NCI-H2227 treated with DMSO at 0.1 percent for 48 hours (cell line): Measurements from ENCODE around the gene PACSIN1.
A peak's percentile ranks its signal among the peaks of the same experiment; 100 is the strongest.

Source experiments
- DNase-seq: peaks from one replicate; lab custom pipeline; 2025; lab: John Stamatoyannopoulos, UW

The PACSIN1 gene, protein sequence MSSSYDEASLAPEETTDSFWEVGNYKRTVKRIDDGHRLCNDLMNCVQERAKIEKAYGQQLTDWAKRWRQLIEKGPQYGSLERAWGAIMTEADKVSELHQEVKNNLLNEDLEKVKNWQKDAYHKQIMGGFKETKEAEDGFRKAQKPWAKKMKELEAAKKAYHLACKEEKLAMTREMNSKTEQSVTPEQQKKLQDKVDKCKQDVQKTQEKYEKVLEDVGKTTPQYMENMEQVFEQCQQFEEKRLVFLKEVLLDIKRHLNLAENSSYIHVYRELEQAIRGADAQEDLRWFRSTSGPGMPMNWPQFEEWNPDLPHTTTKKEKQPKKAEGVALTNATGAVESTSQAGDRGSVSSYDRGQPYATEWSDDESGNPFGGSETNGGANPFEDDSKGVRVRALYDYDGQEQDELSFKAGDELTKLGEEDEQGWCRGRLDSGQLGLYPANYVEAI

DNA sequence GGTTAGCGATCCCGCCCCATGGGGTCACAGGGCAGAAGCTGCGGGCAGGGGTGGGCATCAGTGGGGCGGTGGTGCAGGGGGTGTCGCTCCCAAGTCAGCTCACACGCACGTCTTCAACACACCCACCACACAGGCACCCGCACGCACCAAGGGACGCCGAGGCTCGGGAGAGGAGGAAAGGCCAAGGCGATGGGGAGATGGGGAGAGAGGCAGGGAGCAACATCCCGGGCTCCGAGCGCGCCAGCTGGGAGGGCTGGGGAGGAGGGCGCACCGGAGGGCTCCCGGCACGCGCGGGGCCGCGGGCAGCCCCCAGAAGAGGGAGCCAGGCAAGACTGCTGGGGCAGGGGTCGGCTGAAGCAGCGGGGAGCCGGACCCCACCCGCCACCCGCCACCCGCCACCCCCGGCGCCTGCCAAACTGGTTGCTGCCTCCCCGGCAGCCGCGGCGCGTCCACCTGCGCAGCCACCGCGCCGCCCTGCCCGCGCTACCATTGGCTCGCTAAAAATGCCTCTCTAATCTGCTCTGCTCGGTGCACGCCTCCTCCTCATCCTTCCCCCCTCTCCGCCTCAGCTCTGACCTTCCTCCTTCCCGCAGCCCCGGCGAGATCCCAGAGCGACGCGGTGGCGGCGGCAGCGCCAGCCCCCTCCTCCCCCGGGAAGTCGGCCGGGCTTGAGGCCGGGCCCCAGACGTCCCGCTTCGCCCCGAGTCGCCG lies at the start of gene PACSIN1:
Gene PACSIN1, plus strand, starts transcription at position 546 of the 711 bp plus-strand sequence. CDS start 60,230 bp downstream, outside the sequence.
- DNase-seq: peak; percentile 53

DNA sequence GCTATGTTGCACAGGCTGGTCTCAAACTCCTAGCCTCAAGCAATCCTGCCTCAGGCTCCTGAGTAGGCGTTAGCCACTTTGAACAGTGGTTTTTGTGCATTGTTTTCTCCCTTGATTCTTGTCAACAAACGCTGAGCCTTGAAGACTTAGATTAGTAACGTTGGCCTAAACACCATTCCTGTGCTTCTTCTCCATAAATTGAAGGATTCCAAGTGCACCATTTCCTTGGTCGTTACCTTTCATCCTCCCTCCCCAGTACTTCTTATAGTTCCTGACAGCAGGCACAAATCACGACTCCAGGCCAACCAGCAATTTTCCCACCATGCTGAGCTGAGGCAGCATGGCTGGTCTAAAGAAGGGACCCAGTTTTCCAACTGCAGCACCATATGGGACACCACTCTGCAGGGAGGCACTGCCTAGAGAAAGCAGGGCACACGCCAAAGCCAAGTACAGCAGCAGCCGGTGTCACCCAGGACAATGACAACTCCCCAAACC lies 49.0 kb upstream of the PACSIN1 start:
- no peak for DNase-seq

DNA sequence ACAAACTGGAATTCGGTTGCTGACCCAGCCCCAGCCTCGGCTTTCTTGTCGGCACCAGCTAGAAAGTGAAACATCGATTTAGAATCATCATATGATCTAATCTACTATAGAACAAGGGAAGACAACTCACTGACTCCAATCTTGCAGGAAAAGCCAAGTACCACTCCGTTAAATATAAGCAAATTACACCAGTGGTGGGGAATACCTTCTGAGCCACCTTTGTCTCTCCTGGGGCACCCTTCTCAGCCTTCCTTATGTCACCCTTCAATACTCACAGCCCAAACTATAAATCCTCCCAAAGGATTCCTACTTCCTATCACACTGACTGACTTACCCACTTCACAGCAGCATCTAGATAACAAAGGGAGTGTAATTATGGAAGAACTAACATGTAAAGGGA lies 47.5 kb upstream of the PACSIN1 start:
- DNase-seq: no peak

DNA sequence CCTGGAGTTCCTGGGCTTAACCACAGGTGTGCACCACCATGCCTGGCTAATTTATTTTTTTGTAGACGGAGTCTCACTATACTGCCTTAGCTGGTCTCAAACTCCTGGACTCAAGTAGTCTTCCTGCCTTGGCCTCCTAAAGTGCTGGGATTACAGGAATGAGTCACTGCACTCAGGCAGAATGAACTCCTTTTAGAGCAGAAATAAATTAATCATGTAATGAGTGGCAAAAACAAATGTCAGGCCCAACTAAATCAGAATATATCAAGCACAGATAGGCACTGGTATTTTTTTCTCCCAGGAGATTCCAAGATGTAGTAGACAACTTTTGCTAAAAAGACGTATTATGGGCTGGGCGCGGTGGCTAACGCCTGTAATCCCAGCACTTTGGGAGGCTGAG lies 42.6 kb upstream of the PACSIN1 start:
- DNase-seq: no peak

DNA sequence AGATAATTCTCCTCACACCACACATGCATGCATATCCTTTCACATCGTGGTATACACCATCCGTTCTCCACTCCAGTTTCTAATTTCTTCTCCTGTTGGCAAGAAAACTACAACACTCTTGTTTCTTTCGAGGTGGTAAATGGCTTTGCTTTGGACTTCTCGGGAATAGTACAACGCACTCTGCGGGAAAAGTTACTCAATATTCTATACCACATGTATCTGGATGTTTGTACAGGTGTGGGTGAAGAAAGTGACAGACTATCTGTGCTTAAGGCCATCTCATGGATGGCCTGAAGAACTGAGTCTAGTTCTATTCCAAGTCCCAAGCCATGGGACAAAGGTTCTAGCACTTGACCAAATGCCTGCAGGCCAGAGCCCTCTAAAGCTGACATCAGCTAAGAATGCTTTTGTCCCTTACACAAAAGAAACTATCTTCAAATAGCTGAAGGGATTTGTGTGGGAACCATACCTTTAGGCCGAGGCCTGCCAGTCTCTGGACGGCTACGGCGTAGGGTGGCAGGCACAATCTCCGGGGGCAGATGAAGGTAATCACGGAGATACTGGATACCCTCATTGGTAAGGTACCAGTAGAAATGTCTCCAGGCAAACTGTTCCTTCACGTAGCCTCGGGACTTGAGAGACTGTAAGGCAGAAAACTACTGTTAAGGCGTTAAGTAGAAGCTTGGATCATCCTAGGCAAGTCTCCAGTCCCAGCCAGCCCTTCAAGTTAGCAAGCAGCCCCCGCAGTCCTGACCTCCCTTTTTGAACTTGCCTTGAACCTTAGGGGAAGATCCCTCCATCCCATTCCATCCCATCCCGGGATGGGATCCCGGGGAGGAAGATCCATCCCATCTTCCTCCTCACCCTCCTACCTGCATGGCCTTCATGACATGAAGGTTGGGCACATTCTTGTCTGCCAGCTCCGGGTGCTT lies 41.4 kb upstream of the PACSIN1 start:
- no peak for DNase-seq

DNA sequence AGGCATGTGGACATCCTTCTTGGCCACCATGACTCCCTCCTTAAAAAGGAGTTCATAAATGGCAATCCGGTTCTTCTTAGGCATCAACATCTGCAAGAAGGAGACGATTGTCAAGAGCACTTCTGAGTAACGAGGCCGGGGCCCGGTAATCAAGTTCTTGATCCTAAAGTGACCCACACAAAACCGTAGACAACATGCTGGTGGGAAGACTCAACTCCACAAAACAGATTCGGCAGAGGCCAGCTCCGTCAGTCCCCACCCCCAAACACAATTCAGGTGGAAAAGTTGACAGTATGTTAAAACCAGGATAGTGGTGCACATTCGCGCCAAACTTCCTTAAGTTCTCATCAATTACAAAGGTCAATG lies 40.8 kb upstream of the PACSIN1 start:
- DNase-seq: no peak

DNA sequence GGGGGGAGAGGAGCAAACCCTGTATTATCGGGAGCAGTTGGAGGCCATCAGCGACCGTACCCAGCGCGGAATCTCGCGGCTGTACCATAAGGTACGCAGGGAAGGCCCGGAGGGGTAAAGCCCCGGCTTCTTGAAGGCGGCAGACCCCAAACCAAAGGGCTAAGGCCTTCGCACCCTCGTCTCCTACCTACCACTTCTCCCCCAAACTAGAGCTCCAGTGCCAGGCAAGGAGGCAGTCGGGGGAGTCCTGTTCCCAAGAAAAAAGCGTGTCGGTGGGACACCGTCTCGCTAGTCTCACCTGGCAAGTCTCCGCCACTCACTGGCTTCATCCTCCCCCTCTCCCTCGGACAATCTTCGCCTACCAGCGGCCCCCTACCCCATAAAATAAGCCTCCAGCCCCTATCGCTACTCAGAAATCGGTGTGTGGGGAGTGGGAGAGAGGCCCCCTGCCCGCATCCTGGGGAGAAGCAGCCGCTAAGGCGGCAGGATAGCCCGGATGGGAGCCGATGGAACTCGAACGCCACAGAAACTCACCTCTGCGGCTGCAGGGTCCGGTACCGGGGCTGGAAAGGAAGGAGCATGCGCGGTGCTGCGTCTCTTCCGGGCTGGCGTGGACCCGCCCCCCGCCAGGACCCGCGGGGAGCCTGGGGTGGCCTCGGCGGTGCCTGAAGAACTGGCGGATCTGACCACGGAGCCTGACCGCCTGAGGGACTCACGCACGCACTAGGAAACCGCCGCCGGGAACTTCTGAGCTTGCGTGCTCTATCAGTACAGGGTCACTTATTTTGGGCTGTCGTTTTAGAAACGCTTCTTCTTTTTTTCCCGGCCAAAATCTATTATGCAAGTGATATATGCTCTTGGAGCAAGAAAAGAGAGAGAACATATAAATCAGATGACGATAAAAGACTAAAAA lies 40.1 kb upstream of the PACSIN1 start, which contains the start of gene RPS10:
Gene RPS10, minus strand, starts transcription at position 572 of the 913 bp plus-strand sequence. CDS start 848 bp downstream, outside the sequence.
- peak; percentile 93 for DNase-seq

DNA sequence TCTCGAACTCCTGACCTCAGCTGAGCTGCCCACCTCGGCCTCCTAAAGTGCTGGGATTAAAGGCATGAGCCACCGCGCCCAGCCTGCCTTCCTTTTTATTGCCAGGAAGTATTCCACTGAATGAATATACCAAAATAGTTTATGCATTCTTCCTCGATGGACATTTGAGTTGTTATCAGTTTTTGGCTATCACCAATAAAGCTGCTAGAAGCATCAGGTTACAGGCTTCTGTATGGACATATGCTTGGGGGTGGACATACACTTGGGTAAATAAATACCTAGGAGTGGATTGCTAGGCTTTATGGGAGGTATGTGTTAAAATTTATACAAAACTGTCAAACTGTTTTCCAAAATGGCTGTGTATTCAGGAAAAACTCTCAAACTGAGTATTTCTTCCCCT lies 30.0 kb upstream of the PACSIN1 start:
- DNase-seq: no peak

DNA sequence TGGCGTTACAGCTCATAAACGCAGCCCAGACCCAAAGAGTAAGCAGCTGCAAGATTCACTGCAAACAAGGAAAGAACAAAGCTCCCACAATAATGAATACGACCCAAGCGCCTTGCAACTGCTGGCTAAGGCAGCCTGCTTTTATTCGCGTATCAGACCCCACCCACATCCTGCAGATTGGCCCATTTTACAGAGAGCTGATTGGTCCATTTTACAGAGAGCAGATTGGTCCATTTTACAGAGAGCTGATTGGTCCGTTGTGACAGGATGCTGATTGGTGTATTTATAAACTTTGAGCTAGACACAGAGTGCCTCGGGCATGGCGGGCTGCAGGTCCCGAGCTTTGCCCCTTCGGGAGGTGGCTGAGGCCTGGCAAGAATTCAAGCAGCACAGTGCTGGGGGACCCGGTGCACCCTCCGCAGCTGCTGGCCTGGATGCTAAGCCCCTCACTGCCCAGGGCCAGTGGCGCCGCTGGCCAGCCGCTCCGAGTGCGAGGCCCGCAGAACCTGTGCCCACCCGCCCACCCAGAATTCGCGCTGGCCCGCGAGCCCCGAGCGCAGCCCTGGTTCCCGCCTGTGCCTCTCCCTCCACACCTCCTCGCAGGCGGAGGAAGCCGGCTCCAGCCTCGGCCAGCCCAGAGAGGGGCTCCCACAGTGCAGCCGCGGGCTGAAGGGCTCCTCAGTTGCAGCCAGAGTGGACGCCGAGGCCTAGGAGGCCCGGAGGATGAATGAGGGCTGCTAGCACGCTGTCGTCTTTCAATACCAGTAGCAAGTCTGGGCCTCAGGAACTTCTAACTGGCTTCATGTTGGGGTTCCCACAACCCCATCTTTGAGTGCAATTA lies 28.9 kb upstream of the PACSIN1 start:
- DNase-seq: no peak

DNA sequence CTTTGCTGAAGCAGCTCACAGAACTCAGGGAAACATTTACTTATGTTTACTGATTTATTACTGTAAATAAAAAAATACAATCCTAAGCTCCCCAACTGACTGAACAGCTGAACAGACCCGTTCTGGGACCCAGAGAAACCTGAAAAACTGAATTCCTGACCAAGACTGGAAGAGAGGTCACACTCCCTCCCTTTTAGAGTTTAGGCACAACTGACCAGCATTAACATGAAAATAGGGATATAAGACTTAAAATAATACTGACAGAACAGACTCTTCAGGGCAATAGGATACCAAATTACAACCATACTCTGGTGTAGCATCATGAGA lies 28.3 kb upstream of the PACSIN1 start:
- no peak for DNase-seq

DNA sequence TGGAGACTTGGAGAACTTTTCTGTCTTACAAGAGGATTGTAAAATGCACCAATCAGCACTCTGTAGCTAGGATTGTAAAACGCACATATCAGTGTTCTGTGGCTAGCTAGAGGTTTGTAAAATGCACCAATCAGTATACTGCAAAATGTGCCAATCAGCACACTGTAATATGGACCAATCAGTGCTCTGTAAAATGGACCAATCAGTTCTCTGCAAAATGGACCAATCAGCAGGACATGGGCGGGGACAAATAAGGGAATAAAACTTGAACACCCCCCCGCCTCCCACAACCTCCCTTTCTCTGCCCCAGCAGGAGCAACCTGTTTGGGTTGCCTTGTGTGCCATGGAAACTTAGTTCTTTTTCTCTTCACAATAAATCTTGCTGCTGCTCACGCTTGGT lies 27.2 kb upstream of the PACSIN1 start:
- no peak for DNase-seq

DNA sequence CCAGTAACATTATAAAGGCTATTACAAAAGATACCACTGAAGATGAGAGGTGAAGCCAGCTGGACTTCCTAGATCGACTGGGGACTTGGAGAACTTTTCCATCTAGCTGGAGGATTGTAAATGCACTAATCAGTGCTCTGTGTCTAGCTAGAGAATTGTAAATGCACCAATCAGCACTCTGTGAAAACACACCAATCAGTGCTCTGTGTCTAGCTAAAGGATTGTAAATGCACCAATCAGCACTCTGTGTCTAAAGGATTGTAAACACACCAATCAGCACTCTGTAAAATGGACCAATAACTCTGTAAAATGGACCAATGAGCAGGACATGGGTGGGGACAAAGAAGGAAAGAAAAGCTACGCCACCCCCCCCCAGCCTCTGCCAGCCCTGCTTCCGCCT lies 26.4 kb upstream of the PACSIN1 start:
- DNase-seq: no peak

DNA sequence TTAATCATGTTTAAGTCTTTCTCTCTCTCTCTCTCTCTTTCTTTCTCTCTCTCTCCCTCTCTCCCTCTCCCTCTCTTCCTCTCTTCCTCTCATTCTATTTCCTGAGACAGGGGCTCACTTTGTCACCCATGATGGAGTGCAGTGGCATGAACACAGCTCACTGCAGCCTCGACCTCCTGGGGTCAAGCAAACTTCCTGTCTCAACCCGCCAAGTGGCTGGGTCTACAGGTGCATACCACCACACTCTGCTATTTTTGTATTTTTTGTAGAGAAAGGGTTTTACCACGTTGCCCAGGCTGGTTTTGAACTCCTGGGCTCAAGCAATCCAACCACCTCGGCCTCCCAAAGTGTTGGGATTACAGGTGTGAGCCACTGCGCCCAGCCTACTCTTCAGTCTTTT lies 24.4 kb upstream of the PACSIN1 start:
- DNase-seq: no peak

DNA sequence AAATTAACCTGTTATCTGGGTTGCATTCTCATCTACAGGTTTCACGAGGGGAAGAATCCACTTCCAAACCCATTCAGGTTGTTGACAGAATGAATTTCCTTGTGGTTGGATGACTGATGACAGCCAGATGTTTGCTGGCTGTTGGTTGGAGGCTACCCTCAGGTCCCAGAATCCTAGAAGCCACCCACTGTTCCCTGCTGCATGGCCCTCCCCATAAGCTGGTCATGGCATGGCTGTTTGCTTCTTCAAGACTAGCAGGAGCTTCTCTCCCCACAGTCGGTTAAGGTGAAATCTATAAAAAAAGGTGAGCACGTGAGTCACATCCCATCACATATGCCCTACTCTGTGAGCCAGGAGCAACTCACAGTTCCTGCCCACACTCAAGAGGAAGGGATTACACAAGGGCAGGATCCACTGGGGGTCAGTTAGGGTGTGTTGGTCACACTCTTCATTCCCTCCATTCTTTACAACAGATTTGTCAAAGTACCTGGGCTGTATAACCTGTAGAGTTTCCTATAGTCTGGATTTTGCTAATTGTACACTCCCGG lies 20.5 kb upstream of the PACSIN1 start:
- DNase-seq: no peak

DNA sequence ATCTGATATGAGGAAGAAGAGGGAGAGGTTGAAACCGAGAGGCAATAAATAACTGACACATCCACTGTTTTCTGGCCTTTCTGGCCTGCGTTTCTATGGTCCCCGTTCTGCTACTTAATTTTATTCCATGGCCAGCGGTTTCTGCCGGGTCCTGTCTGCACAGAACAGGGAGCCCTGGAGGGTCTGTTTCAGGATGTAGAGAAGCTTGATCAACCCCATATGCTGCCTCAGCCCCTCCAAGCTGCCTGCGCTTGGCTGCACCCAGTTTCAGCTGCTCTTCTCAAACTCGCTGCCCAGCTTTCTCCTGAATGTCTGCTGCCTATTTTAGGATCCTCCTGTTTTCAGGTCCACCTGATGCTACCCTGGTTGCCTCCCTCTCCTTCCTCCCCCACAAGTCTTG lies 18.5 kb upstream of the PACSIN1 start:
- no peak for DNase-seq

DNA sequence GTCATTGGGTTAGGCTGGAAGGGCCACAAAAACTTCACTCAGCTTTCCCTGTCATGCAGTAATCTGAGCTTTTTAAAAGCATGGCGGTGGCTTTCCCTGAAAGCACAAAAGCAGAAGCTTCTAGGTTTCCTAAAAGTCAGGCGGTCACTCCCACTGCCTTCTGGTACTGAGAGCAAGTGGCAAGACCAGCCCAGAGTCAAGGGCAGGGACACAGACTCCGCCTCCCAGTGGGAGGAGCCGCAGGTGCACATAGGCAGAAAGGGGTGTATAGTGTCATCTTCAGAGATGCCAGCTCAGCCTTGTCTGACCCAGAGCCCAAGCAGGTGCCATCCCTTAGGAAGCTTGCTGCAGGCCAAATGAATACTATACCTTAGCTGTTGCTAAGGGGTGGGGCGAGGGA lies 18.0 kb upstream of the PACSIN1 start:
- no peak for DNase-seq

DNA sequence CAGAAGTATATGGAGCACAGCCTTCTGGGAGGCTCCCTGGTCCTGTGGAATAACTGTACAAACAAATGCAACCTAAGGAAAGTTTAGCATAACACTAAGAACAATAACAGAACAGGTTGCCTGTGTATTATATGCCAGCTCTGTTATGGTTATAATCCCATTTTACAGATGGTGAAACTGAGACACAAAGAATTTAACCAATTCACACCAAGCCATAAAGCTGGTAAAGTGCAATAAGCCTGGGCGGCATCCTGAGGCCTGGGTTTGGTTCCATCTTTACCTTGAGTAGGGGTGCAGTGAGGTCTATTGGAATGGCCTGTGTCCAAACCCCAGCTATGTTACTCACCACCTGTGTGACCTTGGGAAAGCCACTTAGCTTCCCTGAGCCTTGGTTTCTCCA lies 14.7 kb upstream of the PACSIN1 start:
- no peak for DNase-seq

DNA sequence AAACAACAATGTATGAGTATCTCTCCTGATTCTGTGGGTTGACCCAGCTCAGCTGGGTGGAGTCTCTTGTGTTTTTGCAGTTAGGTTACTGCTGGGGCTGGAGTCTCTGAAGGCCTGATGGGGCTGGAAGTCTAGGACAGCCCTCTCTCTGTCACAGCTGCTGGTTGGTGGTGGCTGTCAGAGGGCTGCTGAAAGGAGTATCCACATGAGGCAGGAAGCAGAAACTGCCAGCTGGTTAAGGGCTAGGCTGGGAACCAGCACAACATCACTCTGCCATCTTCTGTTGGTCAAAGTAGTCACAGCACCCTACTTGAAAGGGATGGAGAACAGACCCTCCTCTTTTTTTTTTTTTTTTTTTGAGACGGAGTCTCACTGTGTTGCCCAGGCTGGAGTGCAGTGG lies 10.0 kb upstream of the PACSIN1 start:
- DNase-seq: no peak

DNA sequence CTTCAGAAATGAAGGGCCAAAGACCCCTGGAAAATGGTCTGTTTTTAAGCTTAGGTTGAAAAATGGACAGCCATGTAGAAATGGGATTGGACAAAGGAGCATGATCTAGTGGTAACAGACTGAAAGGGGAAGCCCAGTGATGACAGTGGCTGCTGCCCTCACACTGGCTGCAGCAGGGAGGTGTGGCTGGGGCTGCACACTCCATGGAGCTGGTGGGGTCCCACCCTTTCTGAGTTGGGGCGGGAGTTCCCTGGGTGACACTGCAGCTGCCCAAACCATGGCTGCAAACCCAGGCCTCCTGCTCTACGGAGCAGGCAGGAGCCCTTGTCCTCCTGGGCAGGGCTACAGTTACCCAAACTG lies 8.5 kb upstream of the PACSIN1 start:
- DNase-seq: no peak
